Smooth muscle cell (in vitro differentiated cells): ENCODE measurements around the gene DNM1. TPM values are rescaled to one million over a fixed set of nuclear protein-coding genes. Genes with fewer than 3 reads are reported as not detected.

Experiments
- DNase-seq: peaks from one replicate; lab custom pipeline; 2025; ENCODE audit not compliant: unreplicated experiment; lab: John Stamatoyannopoulos, UW
- H2AFZ ChIP-seq: fragments of 200-600 bp; sonication (generic); 2 replicates; pipeline ENCODE4 v1.6.0; 2016; ENCODE audit warnings: antibody characterized with exemption, low read depth, mild to moderate bottlenecking
- H3F3A ChIP-seq: fragments of 200-600 bp; sonication (generic); 2 replicates; pipeline ENCODE4 v1.6.0; 2017; ENCODE audit warnings: antibody characterized with exemption, low read depth
- H3K27ac ChIP-seq: fragments of 200-600 bp; sonication (generic); 2 replicates; pipeline ENCODE4 v1.5.1; 2016; ENCODE audit warnings: low read depth, mild to moderate bottlenecking
- H3K27me3 ChIP-seq: fragments of 200-600 bp; sonication (generic); 2 replicates; pipeline ENCODE4 v1.6.1; 2016; ENCODE audit warnings: low read depth, mild to moderate bottlenecking
- H3K36me3 ChIP-seq: fragments of 200-600 bp; sonication (generic); 2 replicates; pipeline ENCODE4 v1.5.1; 2016; ENCODE audit warnings: low read depth
- H3K4me1 ChIP-seq: fragments of 200-600 bp; sonication (generic); 2 replicates; pipeline ENCODE4 v1.5.1; 2016; ENCODE audit warnings: low read depth
- H3K4me2 ChIP-seq: fragments of 200-600 bp; sonication (generic); 2 replicates; pipeline ENCODE4 v1.6.0; 2016; ENCODE audit warnings: mild to moderate bottlenecking
- H3K4me3 ChIP-seq: fragments of 200-600 bp; sonication (generic); 2 replicates; pipeline ENCODE4 v1.5.1; 2016; ENCODE audit warnings: mild to moderate bottlenecking
- H3K79me2 ChIP-seq: fragments of 200-600 bp; sonication (generic); 2 replicates; pipeline ENCODE4 v1.6.0; 2016; ENCODE audit warnings: low read depth, mild to moderate bottlenecking
- H3K9ac ChIP-seq: fragments of 200-600 bp; sonication (generic); 2 replicates; pipeline ENCODE4 v1.6.0; 2016; ENCODE audit warnings: low read depth
- H3K9me3 ChIP-seq: fragments of 200-600 bp; sonication (generic); replicated peaks from 2 replicates; pipeline ENCODE4 v1.5.1; 2016; ENCODE audit warnings: low read depth
- H4K20me1 ChIP-seq: fragments of 200-600 bp; sonication (generic); 2 replicates; pipeline ENCODE4 v1.6.0; 2016; ENCODE audit warnings: low read depth
- CTCF ChIP-seq: fragments of 200-600 bp; sonication (generic); IDR thresholded peaks from 2 replicates; pipeline ENCODE4 v1.5.1; 2017; ENCODE audit warnings: borderline replicate concordance, mild to moderate bottlenecking, antibody characterized with exemption; ENCODE audit not compliant: insufficient read depth, poor library complexity, severe bottlenecking
- WGBS: methylation state at CpG from one replicate; pipeline ENCODE4 v1.1.7; 2016; ENCODE audit warnings: low lambda C conversion rate; 5-methylcytosine and 5-hydroxymethylcytosine counted together
- polyA plus RNA-seq: library from polyadenylated mRNA; unstranded; fragments of >200 nt; fragmentation: Nextera tagmentation; extraction: Ambion mirVana; gene quantifications from 2 replicates; pipeline ENCODE4 v1.2.1, GENCODE V29; 2016
- total RNA-seq: library from RNA; depleted of rRNA; stranded (reverse); fragments of >200 nt; gene quantifications from 2 replicates; pipeline ENCODE4 v1.2.3, GENCODE V29; 2014

The DNM1 gene
- total and polyA plus RNA-seq, 2 experiments from 2014 or later = 25.3 to 50.7 TPM

- Histone ChIP-seq H3K9me3 (no peaks in the 10 kb centered on the region), H3F3A (peaks cover 14% of the 10 kb centered on the region), H2AFZ (no peak overlapping the region), H3K36me3 (no peaks in the 10 kb centered on the region), H3K27ac (no peak overlapping the region), H3K4me3 (no peak overlapping the region), H3K27me3 (no peaks in the 10 kb centered on the region), H3K79me2 (no peaks in the 10 kb centered on the region), H3K4me1 (no peaks in the 10 kb centered on the region), H4K20me1 (peaks cover 26% of the 10 kb centered on the region), H3K9ac (no peak overlapping the region), H3K4me2 (no peak overlapping the region)
- TF ChIP-seq CTCF = no peak
- no peak for DNase-seq
- 97% methylated on average over 7 of the region's 7 CpGs for WGBS
Measured at GRCh38 chr9:128253991-128254346, 50.8 kb downstream of the DNM1 start.

DNA sequence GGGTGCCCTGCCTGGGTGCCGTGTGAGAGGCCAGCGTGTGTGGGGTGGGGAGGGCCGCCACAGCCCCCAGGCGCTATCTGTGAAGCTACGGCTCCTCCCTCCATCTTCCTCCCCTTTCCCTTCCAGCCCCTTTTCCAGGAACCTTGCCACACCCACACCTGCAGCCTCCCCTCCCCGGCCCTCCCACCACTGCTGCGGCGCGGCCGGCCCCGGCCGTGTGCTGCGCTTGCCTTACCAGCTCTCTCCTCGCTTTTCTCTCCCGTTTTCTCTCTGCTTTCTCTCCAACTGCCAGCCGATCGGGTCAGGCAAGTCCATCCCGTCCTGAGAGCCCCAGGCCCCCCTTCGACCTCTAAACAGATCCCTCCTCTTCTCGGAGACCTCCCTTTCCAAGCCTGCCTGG lies 51.2 kb downstream of the DNM1 start:
- no peak for TF ChIP-seq CTCF
- peaks cover 14% of the 10 kb centered on the region for H3F3A ChIP-seq
- no peak overlapping the region for H3K9ac ChIP-seq
- H3K79me2 ChIP-seq = no peaks in the 10 kb centered on the region
- no peak overlapping the region for H3K4me3 ChIP-seq
- H3K27ac ChIP-seq = no peak overlapping the region
- DNase-seq = no peak
- no peaks in the 10 kb centered on the region for H3K4me1 ChIP-seq
- WGBS = 87% methylated on average over 16 of the region's 20 CpGs
- H3K9me3 ChIP-seq = no peaks in the 10 kb centered on the region
- H2AFZ ChIP-seq = no peak overlapping the region
- peaks cover under 1% of the 10 kb centered on the region for H3K36me3 ChIP-seq
- H3K4me2 ChIP-seq = no peak overlapping the region
- peaks cover 26% of the 10 kb centered on the region for H4K20me1 ChIP-seq
- H3K27me3 ChIP-seq = no peaks in the 10 kb centered on the region

DNA sequence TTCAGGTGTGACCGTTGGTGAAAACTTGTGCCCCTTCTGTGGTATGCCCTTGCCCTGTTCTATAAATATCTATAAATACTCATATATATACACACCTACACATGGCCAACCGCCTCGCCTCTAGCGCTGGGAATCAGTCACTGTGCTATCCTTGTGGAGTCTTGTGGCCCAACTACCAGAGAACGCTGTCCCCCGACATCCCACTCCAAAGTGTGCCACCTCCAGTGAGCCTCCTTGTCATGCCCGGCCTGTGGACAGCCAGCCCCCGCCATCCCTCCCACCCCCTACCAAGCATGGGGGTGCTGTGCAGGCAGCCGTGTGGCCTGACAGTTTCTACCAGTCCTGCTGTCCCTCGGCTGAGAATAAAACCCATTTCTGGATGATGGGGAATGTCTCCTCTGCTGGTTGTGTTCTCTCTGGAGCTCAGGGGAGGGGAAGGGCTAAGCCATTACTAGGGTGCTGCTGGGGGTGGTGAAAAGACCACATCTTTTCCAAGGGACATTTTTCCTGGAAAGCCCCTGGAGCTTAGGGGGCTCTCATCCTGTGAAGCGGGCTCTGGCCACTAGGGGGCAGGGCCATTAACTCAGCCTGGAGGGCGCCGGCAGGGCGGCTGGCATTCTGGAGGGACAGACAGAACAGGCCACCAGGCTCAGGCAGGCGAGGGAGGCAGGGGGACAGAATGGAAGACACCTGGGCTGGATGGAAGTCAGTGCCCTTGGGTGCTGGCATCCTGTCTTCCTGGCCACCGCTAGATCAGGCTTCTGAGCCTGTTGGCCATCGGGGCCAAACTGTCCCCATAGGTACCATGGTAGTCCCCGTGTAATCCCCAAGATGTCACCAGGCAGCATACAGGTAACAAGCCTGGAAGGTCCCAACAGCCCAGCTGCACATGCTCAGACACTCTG lies 51.9 kb downstream of the DNM1 start:
- TF ChIP-seq CTCF = peak; percentile 83
- H2AFZ ChIP-seq = no peak overlapping the region
- H3K9me3 ChIP-seq = no peaks in the 10 kb centered on the region
- no peak overlapping the region for H3K9ac ChIP-seq
- 64% methylated on average over 18 of the region's 18 CpGs for WGBS
- peaks cover 27% of the 10 kb centered on the region for H4K20me1 ChIP-seq
- H3K36me3 ChIP-seq = peaks cover 5% of the 10 kb centered on the region
- H3K4me2 ChIP-seq = no peak overlapping the region
- no peak overlapping the region for H3K4me3 ChIP-seq
- H3F3A ChIP-seq = peaks cover 9% of the 10 kb centered on the region
- H3K79me2 ChIP-seq = no peaks in the 10 kb centered on the region
- DNase-seq = peak; percentile 39
- H3K27me3 ChIP-seq = no peaks in the 10 kb centered on the region
- H3K27ac ChIP-seq = peak overlapping the region; percentile 28
- H3K4me1 ChIP-seq = no peaks in the 10 kb centered on the region
